MM.1S (cell line): ENCODE measurements around the gene PJA1.

ENCODE experiments used
- DNase-seq: peaks from one replicate; pipeline ENCODE4 v3.0.0-alpha.2; 2015
- H2AFZ ChIP-seq: fragments of 300-600 bp; sonication (generic); 2 replicates; pipeline ENCODE4 v1.6.0; 2016; ENCODE audit warnings: antibody characterized with exemption, low read length
- H3F3A ChIP-seq: fragments of 300-600 bp; sonication (generic); 2 replicates; pipeline ENCODE4 v1.6.1; 2016; ENCODE audit warnings: mild to moderate bottlenecking, antibody characterized with exemption, low read length, moderate library complexity, mixed read lengths; ENCODE audit not compliant: insufficient read depth
- H3K27ac ChIP-seq: fragments of 300-600 bp; sonication (generic); 2 replicates; pipeline ENCODE4 v1.5.1; 2016; ENCODE audit warnings: mild to moderate bottlenecking, low read length
- H3K27me3 ChIP-seq: fragments of 300-600 bp; sonication (generic); replicated peaks from 2 replicates; pipeline ENCODE4 v1.6.0; 2016; ENCODE audit warnings: low read length; ENCODE audit not compliant: insufficient read depth
- H3K36me3 ChIP-seq: fragments of 300-600 bp; sonication (generic); replicated peaks from 2 replicates; pipeline ENCODE4 v1.6.1; 2016; ENCODE audit warnings: mild to moderate bottlenecking, low read length, mixed read lengths; ENCODE audit not compliant: insufficient read depth
- H3K4me1 ChIP-seq: fragments of 300-600 bp; sonication (generic); 2 replicates; pipeline ENCODE4 v1.6.1; 2016; ENCODE audit warnings: low read length, mixed read lengths
- H3K4me2 ChIP-seq: fragments of 300-600 bp; sonication (generic); 2 replicates; pipeline ENCODE4 v1.6.0; 2016; ENCODE audit warnings: low read depth, low read length
- H3K4me3 ChIP-seq: fragments of 300-600 bp; sonication (generic); 2 replicates; pipeline ENCODE4 v1.5.1; 2016; ENCODE audit warnings: low read length, mixed read lengths
- H3K79me2 ChIP-seq: fragments of 300-600 bp; sonication (generic); 2 replicates; pipeline ENCODE4 v1.6.1; 2016; ENCODE audit warnings: mixed run types, low read length, mixed read lengths
- H3K9ac ChIP-seq: fragments of 300-600 bp; sonication (generic); 2 replicates; pipeline ENCODE4 v1.6.1; 2016; ENCODE audit warnings: low read length, mixed read lengths
- H3K9me2 ChIP-seq: fragments of 300-600 bp; sonication (generic); replicated peaks from 2 replicates; pipeline ENCODE4 v1.6.1; 2016; ENCODE audit warnings: mild to moderate bottlenecking, low read length, mixed read lengths; ENCODE audit not compliant: insufficient read depth
- H3K9me3 ChIP-seq: fragments of 300-600 bp; sonication (generic); replicated peaks from 2 replicates; pipeline ENCODE4 v1.6.1; 2016; ENCODE audit warnings: mild to moderate bottlenecking, low read length, mixed read lengths; ENCODE audit not compliant: insufficient read depth
- H4K20me1 ChIP-seq: fragments of 300-600 bp; sonication (generic); 2 replicates; pipeline ENCODE4 v1.6.1; 2016; ENCODE audit warnings: mild to moderate bottlenecking, low read length, moderate library complexity, mixed read lengths; ENCODE audit not compliant: insufficient read depth
- EZH2 ChIP-seq: fragments of 300-600 bp; sonication (generic); optimal IDR thresholded peaks from 2 replicates; pipeline ENCODE3; 2017; ENCODE audit warnings: low read depth, mild to moderate bottlenecking, antibody characterized with exemption, low read length, mixed read lengths
- EZH2phosphoT487 ChIP-seq: fragments of 300-600 bp; sonication (generic); IDR thresholded peaks from 2 replicates; pipeline ENCODE4 v1.6.1; 2018; ENCODE audit warnings: antibody characterized with exemption, low read length
- TF ChIP-seq, protein P1 (sequence below): fragments of 300-600 bp; sonication (generic); IDR thresholded peaks from 2 replicates; pipeline ENCODE4 v1.5.1; 2016; ENCODE audit warnings: antibody characterized with exemption, low read length, mixed read lengths

PJA1 gene

DNA sequence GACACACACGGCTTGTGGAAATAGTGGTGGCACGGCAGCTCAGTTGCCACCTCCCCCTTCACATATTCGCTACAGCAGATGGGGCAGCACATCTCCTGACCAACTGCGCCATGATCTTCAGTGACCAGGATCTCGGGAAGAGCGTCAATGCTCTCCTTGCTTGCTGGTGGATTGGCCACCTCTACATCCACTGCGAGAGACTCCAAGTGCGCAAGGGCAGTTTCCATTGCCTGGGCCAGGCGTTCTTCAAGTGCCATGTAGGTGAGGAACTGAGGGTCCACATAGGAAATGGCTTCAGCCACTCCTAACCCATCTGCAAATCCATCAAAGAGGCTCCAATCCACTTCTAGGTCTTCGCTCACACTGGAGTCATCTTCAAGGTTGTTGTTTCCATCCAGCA, 3.9 kb downstream of the PJA1 start:
- no peak overlapping the region for H3K27ac ChIP-seq
- no peaks in the 10 kb centered on the region for H3K4me1 ChIP-seq
- H3K27me3 ChIP-seq: no peaks in the 10 kb centered on the region
- no peak for DNase-seq
- H3K9ac ChIP-seq: no peak overlapping the region
- no peak overlapping the region for H3K4me3 ChIP-seq
- no peaks in the 10 kb centered on the region for H3K9me2 ChIP-seq
- H3K79me2 ChIP-seq: no peaks in the 10 kb centered on the region
- TF ChIP-seq EZH2: no peak
- no peak for TF ChIP-seq EZH2phosphoT487
- no peak overlapping the region for H3K4me2 ChIP-seq
- H2AFZ ChIP-seq: no peak overlapping the region
- no peaks in the 10 kb centered on the region for H3F3A ChIP-seq
- H4K20me1 ChIP-seq: no peaks in the 10 kb centered on the region
- no peaks in the 10 kb centered on the region for H3K9me3 ChIP-seq
- H3K36me3 ChIP-seq: no peaks in the 10 kb centered on the region

DNA sequence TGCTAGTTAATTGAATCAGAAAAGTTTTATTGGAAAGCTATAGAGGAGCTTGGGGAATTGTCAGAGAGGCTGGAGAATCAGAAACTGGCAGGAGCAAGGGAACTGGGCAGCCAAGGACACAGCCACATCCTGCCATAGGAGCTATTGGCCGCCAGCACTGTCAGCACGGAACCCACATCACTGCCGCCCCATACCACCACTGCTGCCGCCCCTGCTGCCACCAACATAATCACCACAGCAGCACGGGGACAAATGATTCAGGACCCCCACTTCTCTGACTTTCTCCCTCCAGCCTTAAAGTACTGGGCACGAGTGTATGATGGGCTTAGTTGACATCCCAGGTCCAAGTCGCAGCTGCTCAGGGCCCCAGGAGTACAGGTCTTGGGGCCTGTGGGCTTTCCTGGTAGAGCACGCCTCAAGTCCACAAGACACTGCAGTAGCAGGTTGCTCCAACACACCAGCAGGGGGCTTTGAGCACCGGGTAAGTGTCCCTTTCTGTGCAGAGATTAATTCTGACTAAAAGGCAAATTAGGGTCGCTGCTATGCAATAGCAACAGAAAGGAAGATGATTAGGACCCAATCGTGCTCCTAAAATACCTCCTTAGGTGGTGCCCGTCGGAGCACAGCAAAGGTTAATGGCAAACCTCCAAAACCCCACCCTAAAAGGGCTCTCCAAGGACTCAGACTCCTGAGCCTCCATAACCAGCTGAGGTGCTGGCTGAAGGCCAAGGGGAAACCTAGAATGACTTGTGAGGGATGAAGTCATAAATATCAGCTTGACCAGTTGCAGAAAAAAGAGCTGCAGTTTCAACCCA, 6.9 kb downstream of the PJA1 start:
- Histone ChIP-seq H3K4me3 (no peak overlapping the region), H3F3A (no peaks in the 10 kb centered on the region), H3K27ac (no peak overlapping the region), H3K9me2 (no peaks in the 10 kb centered on the region), H3K27me3 (no peaks in the 10 kb centered on the region), H3K36me3 (no peaks in the 10 kb centered on the region), H3K9me3 (no peaks in the 10 kb centered on the region), H3K4me2 (no peak overlapping the region), H3K79me2 (no peaks in the 10 kb centered on the region), H4K20me1 (no peaks in the 10 kb centered on the region), H2AFZ (no peak overlapping the region), H3K9ac (no peak overlapping the region), H3K4me1 (no peaks in the 10 kb centered on the region)
- no peak for DNase-seq
- no peak for TF ChIP-seq EZH2phosphoT487
- no peak for TF ChIP-seq EZH2
- TF ChIP-seq, protein P1, sequence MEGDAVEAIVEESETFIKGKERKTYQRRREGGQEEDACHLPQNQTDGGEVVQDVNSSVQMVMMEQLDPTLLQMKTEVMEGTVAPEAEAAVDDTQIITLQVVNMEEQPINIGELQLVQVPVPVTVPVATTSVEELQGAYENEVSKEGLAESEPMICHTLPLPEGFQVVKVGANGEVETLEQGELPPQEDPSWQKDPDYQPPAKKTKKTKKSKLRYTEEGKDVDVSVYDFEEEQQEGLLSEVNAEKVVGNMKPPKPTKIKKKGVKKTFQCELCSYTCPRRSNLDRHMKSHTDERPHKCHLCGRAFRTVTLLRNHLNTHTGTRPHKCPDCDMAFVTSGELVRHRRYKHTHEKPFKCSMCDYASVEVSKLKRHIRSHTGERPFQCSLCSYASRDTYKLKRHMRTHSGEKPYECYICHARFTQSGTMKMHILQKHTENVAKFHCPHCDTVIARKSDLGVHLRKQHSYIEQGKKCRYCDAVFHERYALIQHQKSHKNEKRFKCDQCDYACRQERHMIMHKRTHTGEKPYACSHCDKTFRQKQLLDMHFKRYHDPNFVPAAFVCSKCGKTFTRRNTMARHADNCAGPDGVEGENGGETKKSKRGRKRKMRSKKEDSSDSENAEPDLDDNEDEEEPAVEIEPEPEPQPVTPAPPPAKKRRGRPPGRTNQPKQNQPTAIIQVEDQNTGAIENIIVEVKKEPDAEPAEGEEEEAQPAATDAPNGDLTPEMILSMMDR: peak; percentile 13

GRCh38 chrX:69156638-69157037, 8.6 kb downstream of the PJA1 start:
- no peak for DNase-seq
- Histone ChIP-seq H3K4me2 (no peak overlapping the region), H3K36me3 (no peaks in the 10 kb centered on the region), H2AFZ (no peak overlapping the region), H3K27me3 (no peaks in the 10 kb centered on the region), H3K9me2 (no peaks in the 10 kb centered on the region), H3K4me1 (no peaks in the 10 kb centered on the region), H4K20me1 (no peaks in the 10 kb centered on the region), H3K27ac (no peak overlapping the region), H3K4me3 (no peak overlapping the region), H3K9ac (no peak overlapping the region), H3K79me2 (no peaks in the 10 kb centered on the region), H3F3A (no peaks in the 10 kb centered on the region), H3K9me3 (no peaks in the 10 kb centered on the region)
- TF ChIP-seq EZH2phosphoT487 (no peak), EZH2 (no peak)
- TF ChIP-seq, protein P1: no peak

GRCh38 chrX:69155786-69156520, 9.3 kb downstream of the PJA1 start:
- H3K9me2 ChIP-seq: no peaks in the 10 kb centered on the region
- no peak for TF ChIP-seq EZH2phosphoT487
- no peak for TF ChIP-seq EZH2
- TF ChIP-seq, protein P1: no peak

More at GRCh38 chrX:69155786-69156520, 9.3 kb downstream of the PJA1 start:
- Histone ChIP-seq H4K20me1 (no peaks in the 10 kb centered on the region), H3K9me3 (no peaks in the 10 kb centered on the region), H3K9ac (no peak overlapping the region), H3K4me3 (no peak overlapping the region), H3K36me3 (no peaks in the 10 kb centered on the region), H3K27ac (no peak overlapping the region), H3K4me1 (no peaks in the 10 kb centered on the region), H2AFZ (no peak overlapping the region), H3F3A (no peaks in the 10 kb centered on the region), H3K4me2 (no peak overlapping the region), H3K79me2 (no peaks in the 10 kb centered on the region), H3K27me3 (no peaks in the 10 kb centered on the region)
- DNase-seq: no peak
